Measurements from ENCODE around the gene FBXL17.

Gene FBXL17

DNA sequence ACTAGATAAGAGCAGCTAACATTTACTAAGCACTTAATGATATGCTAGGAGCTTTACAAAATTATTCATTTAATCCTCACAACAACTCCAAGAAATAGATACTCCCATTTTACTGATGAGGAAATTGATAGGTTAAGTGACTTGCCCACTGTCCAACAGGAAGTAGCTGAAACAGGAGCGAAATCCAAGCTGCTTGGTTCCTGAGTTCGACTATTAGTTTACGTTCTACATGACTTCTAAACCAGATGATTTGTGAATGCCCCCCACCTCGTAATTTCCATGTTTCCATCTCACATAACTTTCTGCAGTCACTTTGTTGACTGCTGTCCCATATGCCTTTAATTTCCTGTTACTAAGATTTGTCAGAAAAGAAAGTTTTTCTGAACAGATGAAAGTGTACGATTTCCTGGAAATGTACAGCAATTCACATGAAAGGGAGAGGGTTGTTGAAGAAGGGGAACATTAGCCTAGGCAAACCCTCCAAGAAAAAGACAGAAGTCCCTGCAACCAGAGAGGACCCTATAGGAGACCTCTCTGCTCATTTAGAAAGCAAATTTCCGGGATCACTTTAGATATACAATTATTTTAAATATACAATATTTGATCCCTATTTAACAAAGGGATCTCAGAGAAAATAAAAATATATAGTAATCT is 432.1 kb downstream of the FBXL17 start:
- no peaks in the 10 kb centered on the region for H3K4me1 ChIP-seq (ENCODE audit: insufficient read depth, low read length)
- no peak overlapping the region for H3K9ac ChIP-seq (ENCODE audit: low read depth, low read length)
- no peaks in the 10 kb centered on the region for H3K36me3 ChIP-seq (ENCODE audit: insufficient read depth, low read length)
- no peaks in the 10 kb centered on the region for H3K9me3 ChIP-seq (ENCODE audit: control insufficient read depth, insufficient read depth, low read length)

DNA sequence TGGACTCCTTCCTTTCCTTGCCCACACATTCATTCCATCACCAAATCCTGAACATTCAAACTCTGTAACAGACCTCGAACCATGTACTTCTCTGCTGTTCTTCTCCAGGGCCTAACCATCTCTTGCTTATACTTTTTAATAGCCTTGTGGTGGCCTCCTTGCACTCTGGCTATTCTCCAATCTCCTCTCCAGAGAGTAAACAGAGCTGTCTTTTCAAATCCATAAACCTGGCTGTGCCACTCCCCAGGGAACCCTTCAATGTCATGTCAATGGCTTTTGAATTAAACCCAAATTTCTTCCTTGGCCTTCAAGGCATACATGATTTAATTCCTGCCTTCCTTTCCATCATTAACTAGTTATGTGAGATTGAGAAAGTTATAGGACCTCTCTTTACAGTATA is 433.5 kb downstream of the FBXL17 start:
- no peaks in the 10 kb centered on the region for H3K36me3 ChIP-seq (ENCODE audit: insufficient read depth, low read length)
- H3K4me1 ChIP-seq (ENCODE audit: insufficient read depth, low read length), result no peaks in the 10 kb centered on the region
- H3K9ac ChIP-seq (ENCODE audit: low read depth, low read length), result no peak overlapping the region
- no peaks in the 10 kb centered on the region for H3K9me3 ChIP-seq (ENCODE audit: control insufficient read depth, insufficient read depth, low read length)

DNA sequence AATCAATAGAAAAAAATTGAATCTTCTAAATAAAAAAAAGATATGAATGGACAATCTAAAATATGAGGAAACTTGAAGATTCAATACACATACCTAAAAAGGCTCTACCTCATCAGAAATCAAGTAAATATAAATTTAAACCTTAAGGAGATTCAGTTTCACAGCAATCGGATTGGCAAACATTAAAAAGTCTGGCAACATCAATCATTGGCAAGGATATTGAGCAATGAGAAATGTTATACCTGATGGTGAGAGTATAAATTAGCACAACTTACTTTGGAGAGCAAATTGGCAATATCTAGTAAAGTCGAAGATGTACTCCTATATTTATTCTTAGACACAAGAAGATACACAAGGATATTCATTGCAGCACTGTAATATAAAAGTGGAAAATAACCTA is 436.8 kb downstream of the FBXL17 start:
- H3K9ac ChIP-seq (ENCODE audit: low read depth, low read length), result no peak overlapping the region
- no peaks in the 10 kb centered on the region for H3K9me3 ChIP-seq (ENCODE audit: control insufficient read depth, insufficient read depth, low read length)
- H3K36me3 ChIP-seq (ENCODE audit: insufficient read depth, low read length), result no peaks in the 10 kb centered on the region
- no peaks in the 10 kb centered on the region for H3K4me1 ChIP-seq (ENCODE audit: insufficient read depth, low read length)

DNA sequence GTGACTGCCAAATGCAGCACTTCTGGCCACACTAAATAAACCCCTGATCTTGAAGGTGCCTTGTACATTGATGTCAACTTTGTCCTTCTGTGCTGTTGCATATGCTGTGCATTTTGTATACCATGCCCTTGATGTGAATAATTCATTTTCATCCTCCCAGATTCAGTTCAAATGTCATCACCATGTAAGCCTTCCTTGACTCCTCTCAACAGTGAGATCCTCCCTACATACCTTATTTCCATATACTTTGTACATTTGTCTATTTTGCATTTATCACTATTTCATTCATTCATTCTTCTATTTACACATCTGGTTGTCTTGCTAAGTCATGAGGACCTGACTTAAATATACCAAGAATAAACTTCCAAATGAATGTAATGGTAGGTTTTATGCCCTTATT is 438.0 kb downstream of the FBXL17 start:
- no peaks in the 10 kb centered on the region for H3K4me1 ChIP-seq (ENCODE audit: insufficient read depth, low read length)
- no peak overlapping the region for H3K9ac ChIP-seq (ENCODE audit: low read depth, low read length)
- no peaks in the 10 kb centered on the region for H3K36me3 ChIP-seq (ENCODE audit: insufficient read depth, low read length)
- no peaks in the 10 kb centered on the region for H3K9me3 ChIP-seq (ENCODE audit: control insufficient read depth, insufficient read depth, low read length)

DNA sequence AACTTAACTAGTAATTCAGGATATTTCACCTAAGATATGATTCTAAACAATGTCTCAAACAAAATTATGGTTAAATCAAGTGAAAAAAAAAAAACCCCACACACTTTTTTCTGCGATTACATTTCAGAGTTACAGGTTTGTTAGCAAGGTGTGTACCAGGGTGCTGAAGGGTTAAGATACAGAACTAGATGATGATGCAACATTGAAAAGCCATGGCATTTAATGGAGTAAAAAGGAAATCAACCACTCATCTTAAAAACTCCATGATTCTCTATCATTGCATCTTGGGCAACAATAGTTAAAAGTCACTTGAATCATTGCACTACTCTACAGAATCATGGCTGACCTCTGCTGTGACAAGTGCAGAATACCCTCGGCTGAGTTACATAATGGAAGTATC is 440.9 kb downstream of the FBXL17 start:
- no peak overlapping the region for H3K9ac ChIP-seq (ENCODE audit: low read depth, low read length)
- H3K36me3 ChIP-seq (ENCODE audit: insufficient read depth, low read length), result no peaks in the 10 kb centered on the region
- H3K4me1 ChIP-seq (ENCODE audit: insufficient read depth, low read length), result peaks cover 9% of the 10 kb centered on the region
- no peaks in the 10 kb centered on the region for H3K9me3 ChIP-seq (ENCODE audit: control insufficient read depth, insufficient read depth, low read length)

DNA sequence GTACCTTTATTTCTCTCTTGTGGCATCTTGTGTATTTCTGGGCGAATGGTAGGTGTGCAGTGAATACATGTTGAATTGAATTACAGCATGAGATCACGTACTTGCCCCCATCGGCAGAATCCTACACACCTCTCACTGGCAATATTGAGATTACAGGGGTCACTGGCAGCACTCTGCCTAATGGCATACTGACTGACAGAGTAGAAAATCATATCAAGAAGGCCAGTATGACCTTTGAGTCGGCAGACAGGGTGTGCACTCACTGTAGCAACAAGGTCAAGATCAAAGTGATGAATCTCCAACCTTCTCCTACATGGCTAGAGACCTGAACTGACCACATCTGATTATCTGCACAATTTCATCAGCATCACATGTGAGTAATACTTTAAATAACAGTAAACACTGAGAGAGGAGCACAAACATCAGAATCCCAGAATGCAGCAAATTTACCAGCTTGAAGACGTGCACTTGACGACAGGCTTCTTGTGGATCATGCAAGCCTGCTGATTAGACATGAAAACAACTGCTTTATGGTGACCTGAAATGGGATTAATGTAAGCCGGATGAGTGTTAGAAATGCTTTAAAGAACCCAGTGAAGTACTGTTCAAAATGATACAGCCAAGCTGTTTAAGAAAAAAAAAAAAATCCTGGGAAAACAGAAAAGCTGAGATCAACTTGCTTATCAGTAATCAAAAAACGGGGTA is 444.1 kb downstream of the FBXL17 start:
- Histone ChIP-seq H3K36me3 (ENCODE audit: insufficient read depth, low read length) (no peaks in the 10 kb centered on the region), H3K4me1 (ENCODE audit: insufficient read depth, low read length) (peaks cover 32% of the 10 kb centered on the region), H3K9me3 (ENCODE audit: control insufficient read depth, insufficient read depth, low read length) (no peaks in the 10 kb centered on the region), H3K9ac (ENCODE audit: low read depth, low read length) (no peak overlapping the region)

DNA sequence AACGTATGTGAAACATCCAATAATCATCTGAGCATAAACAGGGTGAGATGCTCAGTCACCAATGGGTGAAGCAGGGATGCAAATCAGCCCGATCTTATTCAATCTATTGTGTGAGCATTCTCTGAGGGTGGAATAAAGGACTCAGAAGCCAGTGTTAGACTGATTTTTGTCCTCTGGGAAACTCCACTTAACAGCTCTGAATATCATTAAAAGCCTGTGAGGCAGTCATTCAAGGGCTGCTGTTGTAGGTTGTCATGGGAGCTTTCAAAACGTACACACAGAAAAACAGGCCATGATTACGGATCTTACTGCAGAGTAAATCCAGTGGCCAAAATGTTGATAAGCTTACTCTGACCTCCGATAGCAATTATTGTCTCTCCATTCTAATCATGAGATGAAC is 444.7 kb downstream of the FBXL17 start:
- H3K4me1 ChIP-seq (ENCODE audit: insufficient read depth, low read length), result peaks cover 33% of the 10 kb centered on the region
- H3K9ac ChIP-seq (ENCODE audit: low read depth, low read length), result no peak overlapping the region
- H3K9me3 ChIP-seq (ENCODE audit: control insufficient read depth, insufficient read depth, low read length), result no peaks in the 10 kb centered on the region
- H3K36me3 ChIP-seq (ENCODE audit: insufficient read depth, low read length), result no peaks in the 10 kb centered on the region

DNA sequence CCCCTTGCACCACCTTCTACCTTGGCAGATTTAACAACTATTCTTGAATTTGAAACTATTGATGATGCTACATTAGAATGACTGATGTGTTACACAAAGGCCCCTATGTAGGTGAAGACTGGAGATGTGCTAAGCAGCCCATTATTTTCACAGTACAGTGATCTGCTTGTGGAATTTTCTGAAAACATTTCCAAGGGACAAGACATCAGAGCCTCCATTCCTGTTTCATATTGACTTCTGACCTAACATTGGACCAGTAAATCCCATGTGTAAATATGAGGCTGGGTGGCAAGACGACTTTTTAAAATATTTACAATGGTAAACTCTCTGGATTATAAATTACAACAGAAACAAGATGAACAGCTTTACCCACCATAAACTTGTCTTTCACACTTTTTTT is 445.4 kb downstream of the FBXL17 start:
- peaks cover 38% of the 10 kb centered on the region for H3K4me1 ChIP-seq (ENCODE audit: insufficient read depth, low read length)
- no peaks in the 10 kb centered on the region for H3K9me3 ChIP-seq (ENCODE audit: control insufficient read depth, insufficient read depth, low read length)
- H3K9ac ChIP-seq (ENCODE audit: low read depth, low read length), result no peak overlapping the region
- no peaks in the 10 kb centered on the region for H3K36me3 ChIP-seq (ENCODE audit: insufficient read depth, low read length)

DNA sequence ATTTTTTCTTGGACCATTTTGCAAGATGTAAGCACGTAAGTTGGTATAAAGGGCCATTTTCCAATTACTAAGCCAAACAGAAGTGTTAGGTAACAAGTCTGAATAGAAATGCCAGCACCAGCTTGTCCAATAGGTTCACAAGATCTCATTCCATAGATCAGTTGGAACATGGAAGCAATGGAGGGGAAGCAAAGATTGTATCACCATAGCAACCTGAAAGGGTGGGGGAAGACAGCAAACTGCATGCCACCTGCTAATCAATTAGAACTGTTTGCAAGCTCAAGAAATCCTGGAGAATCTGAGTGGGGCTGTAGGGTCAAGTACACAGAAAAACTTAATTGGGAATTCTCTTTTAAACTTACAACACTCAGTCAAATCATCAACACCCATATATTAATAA is 446.3 kb downstream of the FBXL17 start:
- Histone ChIP-seq H3K9ac (ENCODE audit: low read depth, low read length) (no peak overlapping the region), H3K36me3 (ENCODE audit: insufficient read depth, low read length) (no peaks in the 10 kb centered on the region), H3K4me1 (ENCODE audit: insufficient read depth, low read length) (peaks cover 38% of the 10 kb centered on the region), H3K9me3 (ENCODE audit: control insufficient read depth, insufficient read depth, low read length) (no peaks in the 10 kb centered on the region)

DNA sequence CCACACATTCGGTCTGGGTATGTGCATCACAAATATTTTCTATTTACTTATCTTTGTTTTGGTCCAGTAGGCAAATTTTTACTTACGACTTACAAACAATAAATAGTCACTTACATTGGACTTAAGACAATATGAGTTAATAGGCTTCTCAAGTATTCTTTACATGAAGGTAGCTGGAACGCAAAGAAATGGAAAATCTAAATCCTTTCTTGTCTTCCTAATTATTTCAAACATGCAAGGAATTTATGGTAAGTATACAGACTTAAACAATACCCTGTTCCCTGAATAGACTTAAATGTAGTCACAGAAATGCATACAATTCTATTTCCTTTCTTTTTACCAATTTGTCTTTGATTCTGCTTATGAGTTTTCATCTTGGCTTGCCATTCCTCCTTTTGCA is 448.6 kb downstream of the FBXL17 start:
- Histone ChIP-seq H3K4me1 (ENCODE audit: insufficient read depth, low read length) (peaks cover 38% of the 10 kb centered on the region), H3K36me3 (ENCODE audit: insufficient read depth, low read length) (no peaks in the 10 kb centered on the region), H3K9ac (ENCODE audit: low read depth, low read length) (no peak overlapping the region), H3K9me3 (ENCODE audit: control insufficient read depth, insufficient read depth, low read length) (no peaks in the 10 kb centered on the region)

DNA sequence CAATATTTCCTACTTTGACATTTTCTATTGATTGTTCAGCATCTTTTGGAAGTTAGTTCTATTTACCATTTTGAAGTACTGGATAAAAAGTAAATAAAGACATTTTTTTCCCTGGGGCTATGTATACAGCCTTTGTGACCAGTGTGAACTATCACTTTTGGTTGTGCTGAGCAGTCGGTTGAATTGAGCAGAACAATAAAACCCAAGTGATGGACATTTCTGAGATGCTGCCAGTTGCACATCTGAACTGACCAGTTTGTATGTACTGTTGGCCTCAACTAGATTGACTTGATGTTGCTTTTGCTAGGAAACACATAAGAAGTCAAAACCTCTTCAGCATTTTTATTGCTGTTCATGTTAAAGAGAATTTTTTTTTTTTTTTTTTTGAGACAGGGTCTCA is 451.0 kb downstream of the FBXL17 start:
- Histone ChIP-seq H3K9ac (ENCODE audit: low read depth, low read length) (no peak overlapping the region), H3K4me1 (ENCODE audit: insufficient read depth, low read length) (peaks cover 29% of the 10 kb centered on the region), H3K36me3 (ENCODE audit: insufficient read depth, low read length) (no peaks in the 10 kb centered on the region), H3K9me3 (ENCODE audit: control insufficient read depth, insufficient read depth, low read length) (no peaks in the 10 kb centered on the region)

DNA sequence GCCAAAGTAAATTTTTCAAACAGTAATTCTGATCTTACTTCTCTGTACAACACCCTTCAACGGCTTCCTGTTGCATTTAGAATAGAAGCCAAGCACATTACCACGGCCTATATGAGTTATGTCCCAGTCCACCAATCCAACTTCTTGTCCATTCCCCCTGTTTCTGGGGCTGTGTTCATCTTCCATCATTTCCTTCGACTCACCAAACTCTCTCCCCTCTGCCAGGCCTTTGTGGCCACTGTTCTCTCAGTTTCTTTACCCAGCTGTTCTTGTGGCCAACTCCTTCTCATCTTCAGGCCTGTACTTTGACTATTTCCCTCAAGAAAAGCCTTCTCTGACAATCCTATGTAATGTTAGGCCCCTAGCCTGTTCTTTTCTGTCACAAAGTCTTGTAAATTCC is 451.8 kb downstream of the FBXL17 start:
- Histone ChIP-seq H3K9ac (ENCODE audit: low read depth, low read length) (no peak overlapping the region), H3K4me1 (ENCODE audit: insufficient read depth, low read length) (peaks cover 26% of the 10 kb centered on the region), H3K36me3 (ENCODE audit: insufficient read depth, low read length) (no peaks in the 10 kb centered on the region), H3K9me3 (ENCODE audit: control insufficient read depth, insufficient read depth, low read length) (no peaks in the 10 kb centered on the region)

DNA sequence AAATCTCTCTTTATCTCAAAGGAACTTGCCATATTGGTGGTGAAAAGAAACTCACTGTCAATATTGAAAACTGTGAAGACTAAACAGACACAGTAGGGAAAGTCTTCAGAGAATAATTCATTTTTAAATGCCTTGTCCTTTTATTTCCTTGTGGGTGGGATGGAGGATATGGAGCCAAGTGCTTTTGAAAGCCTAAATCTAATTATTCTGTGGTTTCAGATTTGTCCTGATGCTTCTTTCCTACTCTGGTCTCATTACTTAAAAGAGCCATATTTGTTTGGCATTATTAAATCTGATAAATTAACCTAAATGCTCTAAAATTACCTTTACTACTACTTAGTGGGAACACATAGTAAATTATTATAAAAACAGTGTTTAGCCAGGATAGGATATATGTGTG is 452.8 kb downstream of the FBXL17 start:
- H3K9me3 ChIP-seq (ENCODE audit: control insufficient read depth, insufficient read depth, low read length), result no peaks in the 10 kb centered on the region
- H3K4me1 ChIP-seq (ENCODE audit: insufficient read depth, low read length), result peaks cover 18% of the 10 kb centered on the region
- H3K9ac ChIP-seq (ENCODE audit: low read depth, low read length), result no peak overlapping the region
- no peaks in the 10 kb centered on the region for H3K36me3 ChIP-seq (ENCODE audit: insufficient read depth, low read length)

DNA sequence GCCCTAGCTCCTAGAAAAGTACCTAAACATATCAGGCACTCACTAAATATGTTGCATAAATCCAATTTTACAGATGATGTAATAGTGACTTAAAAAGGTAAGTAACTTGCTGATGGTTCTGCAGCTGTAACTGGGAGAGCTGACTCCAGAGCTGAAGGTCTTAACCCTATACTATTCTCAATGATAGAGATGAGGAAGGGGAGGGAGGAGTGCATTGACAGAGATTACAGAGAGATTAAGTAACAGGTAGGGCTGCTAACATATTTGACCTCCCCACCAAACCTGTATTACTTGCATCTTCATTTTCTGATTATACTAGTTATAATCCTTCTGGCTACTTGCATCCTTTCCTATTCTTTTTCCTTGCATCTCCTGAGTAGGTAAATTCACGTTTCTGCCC is 455.8 kb downstream of the FBXL17 start:
- no peak overlapping the region for H3K9ac ChIP-seq (ENCODE audit: low read depth, low read length)
- no peaks in the 10 kb centered on the region for H3K4me1 ChIP-seq (ENCODE audit: insufficient read depth, low read length)
- H3K36me3 ChIP-seq (ENCODE audit: insufficient read depth, low read length), result no peaks in the 10 kb centered on the region
- H3K9me3 ChIP-seq (ENCODE audit: control insufficient read depth, insufficient read depth, low read length), result no peaks in the 10 kb centered on the region

DNA sequence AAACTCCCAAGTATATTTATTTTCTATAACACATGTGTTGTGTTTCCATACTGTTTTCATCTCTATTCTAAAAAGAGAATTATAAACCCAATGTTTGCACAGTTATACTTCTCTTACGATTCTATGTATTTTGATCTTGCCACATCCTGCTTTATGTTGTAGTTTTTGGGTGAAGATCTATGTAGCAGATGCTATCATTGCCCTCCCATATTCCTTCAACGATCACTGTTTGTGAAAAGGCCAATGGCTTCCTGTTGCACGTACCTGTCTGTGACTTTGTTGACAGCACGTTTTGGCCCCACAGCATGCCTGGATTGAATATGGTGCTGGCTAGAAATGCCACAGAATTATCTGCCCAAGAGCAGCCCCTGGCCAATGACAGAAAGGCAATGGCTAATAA is 456.7 kb downstream of the FBXL17 start:
- Histone ChIP-seq H3K9me3 (ENCODE audit: control insufficient read depth, insufficient read depth, low read length) (no peaks in the 10 kb centered on the region), H3K4me1 (ENCODE audit: insufficient read depth, low read length) (no peaks in the 10 kb centered on the region), H3K36me3 (ENCODE audit: insufficient read depth, low read length) (no peaks in the 10 kb centered on the region), H3K9ac (ENCODE audit: low read depth, low read length) (no peak overlapping the region)

Measured in ES-I3 (cell line).